Measurements from ENCODE around the gene NACC2.

Gene NACC2

DNA sequence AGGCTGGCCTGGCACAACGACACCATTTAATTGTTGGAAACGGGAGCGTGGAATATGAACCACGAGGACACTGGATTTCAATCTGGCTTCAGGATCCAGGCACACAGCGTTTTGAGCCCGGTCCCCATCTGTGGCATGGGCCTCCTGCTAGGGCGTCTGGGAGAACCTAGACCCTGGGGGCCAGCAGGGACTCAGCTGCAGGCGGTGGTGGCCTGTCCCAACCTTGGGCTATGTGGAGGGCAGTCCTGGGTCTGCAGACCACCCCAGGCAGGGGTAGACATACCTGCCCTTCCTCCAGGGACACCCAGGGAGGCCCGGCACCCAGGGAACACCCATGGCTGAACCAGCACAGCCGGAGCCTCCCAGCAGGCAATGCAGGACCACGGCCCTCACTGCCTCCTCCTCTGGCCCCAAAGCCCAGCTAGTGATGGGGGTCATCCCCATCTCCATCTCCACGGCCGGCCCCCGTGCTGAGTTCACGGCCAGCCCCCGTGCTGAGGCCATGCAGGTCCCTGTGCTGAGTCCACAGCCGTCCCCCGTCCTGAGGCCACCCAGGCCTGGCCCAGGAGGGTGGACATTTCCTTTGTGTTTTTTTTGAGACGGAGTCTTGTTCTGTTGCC lies 115.4 kb downstream of the NACC2 start:
- in situ Hi-C loops (cut with MboI; ENCODE audit: low sequenced_read_pairs, unreplicated experiment) = no loop called here
- TF ChIP-seq, protein P1, sequence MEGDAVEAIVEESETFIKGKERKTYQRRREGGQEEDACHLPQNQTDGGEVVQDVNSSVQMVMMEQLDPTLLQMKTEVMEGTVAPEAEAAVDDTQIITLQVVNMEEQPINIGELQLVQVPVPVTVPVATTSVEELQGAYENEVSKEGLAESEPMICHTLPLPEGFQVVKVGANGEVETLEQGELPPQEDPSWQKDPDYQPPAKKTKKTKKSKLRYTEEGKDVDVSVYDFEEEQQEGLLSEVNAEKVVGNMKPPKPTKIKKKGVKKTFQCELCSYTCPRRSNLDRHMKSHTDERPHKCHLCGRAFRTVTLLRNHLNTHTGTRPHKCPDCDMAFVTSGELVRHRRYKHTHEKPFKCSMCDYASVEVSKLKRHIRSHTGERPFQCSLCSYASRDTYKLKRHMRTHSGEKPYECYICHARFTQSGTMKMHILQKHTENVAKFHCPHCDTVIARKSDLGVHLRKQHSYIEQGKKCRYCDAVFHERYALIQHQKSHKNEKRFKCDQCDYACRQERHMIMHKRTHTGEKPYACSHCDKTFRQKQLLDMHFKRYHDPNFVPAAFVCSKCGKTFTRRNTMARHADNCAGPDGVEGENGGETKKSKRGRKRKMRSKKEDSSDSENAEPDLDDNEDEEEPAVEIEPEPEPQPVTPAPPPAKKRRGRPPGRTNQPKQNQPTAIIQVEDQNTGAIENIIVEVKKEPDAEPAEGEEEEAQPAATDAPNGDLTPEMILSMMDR (IDR thresholded peaks at IDR 0.05; ENCODE audit: borderline replicate concordance, control extremely low read depth, extremely low read depth, insufficient read depth, missing control alignments) = no peak
- DNase-seq (ENCODE audit: low spot score) = no peak

DNA sequence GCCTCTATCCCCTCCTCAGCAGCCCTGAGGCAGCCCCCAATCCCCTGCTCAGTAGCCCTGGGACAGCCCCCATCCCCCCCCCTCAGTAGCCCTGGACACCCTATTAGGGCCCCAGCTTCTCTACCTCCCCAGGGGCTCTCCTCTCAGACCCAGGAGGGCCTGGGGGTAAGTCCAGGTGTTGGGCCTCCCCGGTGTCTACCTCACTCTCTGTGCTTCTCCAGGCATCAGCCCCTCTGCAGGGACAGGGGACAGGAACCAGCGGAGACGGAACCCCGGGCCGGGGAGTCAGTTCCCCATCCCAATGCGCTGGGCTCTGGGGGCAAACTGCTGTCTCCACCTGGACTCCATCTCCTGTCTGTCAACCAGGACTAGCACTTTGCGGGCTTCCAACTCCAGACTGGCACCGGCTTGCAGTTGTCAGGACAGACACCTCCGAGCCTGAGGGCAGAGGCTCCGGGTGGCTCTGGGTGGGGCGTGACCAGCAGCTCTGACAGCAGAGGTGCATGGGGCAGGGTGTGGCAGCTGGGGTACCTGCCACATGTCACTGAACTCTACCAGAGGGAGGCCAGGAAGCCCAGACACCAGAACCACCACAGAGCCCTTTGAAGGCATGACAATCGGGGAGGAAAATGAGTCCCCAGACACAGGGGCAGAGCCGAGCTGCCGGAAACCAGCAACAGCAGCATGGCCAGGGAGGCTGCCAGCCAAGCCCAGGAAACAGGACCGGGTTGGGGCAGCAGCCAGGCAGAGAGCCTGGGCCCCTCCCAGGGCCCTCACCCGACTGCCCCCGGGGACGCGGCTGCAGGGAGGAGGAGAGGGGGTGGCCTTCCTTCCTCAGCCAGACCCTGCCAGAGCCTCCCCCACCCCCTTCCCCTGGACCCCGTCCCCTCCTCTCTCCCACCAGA lies 116.2 kb downstream of the NACC2 start:
- TF ChIP-seq, protein P1 (IDR thresholded peaks at IDR 0.05; ENCODE audit: borderline replicate concordance, control extremely low read depth, extremely low read depth, insufficient read depth, missing control alignments) = no peak
- DNase-seq (ENCODE audit: low spot score) = no peak
- in situ Hi-C loops (cut with MboI; ENCODE audit: low sequenced_read_pairs, unreplicated experiment) = no loop called here

DNA sequence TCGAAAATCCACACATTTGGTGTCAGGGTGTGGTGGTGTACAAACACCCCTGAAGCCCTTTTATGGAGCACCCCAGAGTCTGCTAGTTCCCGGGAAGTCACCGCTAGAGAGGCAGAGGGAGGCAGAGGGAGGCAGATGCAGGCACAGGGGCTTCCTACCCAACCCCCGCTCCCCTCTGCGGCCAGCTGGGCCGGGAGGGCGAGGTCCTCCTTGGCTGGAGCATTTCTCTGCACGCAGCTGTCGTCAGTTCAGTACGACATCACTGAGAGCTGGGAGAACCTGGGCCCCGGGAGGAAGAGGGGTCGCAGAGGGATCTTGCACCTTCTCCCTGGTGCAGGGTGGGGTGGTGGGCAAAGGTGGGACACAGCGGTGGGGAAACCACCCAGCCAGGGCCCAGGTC lies 118.1 kb downstream of the NACC2 start:
- no peak for DNase-seq (ENCODE audit: low spot score)
- TF ChIP-seq, protein P1 (IDR thresholded peaks at IDR 0.05; ENCODE audit: borderline replicate concordance, control extremely low read depth, extremely low read depth, insufficient read depth, missing control alignments) = no peak
- in situ Hi-C loops (cut with MboI; ENCODE audit: low sequenced_read_pairs, unreplicated experiment) = no loop called here

DNA sequence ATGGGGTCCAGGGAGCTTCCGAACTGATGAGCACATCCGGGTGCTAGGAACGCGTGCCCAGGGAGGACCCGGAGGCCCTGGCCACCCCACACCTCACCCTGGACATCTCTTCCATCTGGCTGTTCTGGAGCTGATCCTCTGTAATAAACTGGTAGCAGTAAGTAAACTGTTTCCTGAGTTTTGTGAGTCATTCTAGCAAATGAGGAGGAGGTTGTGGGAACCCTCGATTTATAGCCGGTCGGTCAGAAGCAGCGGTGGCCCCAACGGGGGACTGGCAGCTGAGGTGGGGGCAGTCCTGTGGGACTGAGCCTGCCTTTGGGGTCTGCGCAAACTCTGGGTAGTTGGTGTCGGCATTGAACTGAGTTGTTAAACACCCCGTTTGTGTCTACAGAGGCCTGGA lies 118.6 kb downstream of the NACC2 start:
- no peak for DNase-seq (ENCODE audit: low spot score)
- TF ChIP-seq, protein P1 (IDR thresholded peaks at IDR 0.05; ENCODE audit: borderline replicate concordance, control extremely low read depth, extremely low read depth, insufficient read depth, missing control alignments) = no peak
- in situ Hi-C loops (cut with MboI; ENCODE audit: low sequenced_read_pairs, unreplicated experiment) = no loop called here

DNA sequence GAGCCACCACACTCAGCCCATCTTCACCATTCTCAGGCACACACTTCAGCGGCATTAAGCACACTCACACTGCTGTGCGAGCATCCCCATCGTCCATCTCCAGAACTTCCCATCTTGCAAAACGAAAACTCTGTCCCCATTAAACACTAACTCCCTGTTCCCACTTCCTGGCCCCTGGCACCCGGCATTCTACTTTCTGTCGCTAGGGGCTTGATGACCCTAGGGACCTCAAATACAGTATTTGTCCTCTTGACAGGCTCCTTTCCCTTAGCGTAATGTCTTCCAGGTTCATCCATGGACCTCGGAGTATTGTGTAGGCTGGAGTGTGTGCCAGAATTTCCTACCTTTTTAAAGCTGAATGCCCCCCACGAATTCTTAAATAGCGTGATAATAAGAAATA lies 119.3 kb downstream of the NACC2 start:
- in situ Hi-C loops (cut with MboI; ENCODE audit: low sequenced_read_pairs, unreplicated experiment) = no loop called here
- DNase-seq (ENCODE audit: low spot score) = no peak
- TF ChIP-seq, protein P1 (IDR thresholded peaks at IDR 0.05; ENCODE audit: borderline replicate concordance, control extremely low read depth, extremely low read depth, insufficient read depth, missing control alignments) = no peak

DNA sequence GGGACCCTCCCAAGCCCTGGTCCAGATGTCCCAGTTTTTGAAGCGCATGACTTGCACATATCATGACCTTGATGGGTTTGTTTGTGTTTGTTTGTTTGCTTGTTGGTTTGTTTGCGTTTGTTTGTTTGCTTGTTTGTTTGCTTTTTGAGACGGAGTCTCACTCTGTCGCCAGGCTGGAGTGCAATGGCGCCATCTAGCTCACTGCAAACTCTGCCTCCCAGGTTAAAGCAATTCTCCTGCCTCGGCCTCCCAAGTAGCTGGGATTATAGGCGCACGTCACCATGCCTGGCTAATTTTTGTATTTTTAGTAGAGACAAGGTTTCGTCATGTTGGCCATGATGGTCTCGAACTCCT lies 120.9 kb downstream of the NACC2 start:
- TF ChIP-seq, protein P1 (IDR thresholded peaks at IDR 0.05; ENCODE audit: borderline replicate concordance, control extremely low read depth, extremely low read depth, insufficient read depth, missing control alignments) = no peak
- in situ Hi-C loops (cut with MboI; ENCODE audit: low sequenced_read_pairs, unreplicated experiment) = no loop called here

More for the DNA sequence above, 120.9 kb downstream of the NACC2 start:
- DNase-seq (ENCODE audit: low spot score) = no peak
